ENCODE measurements around the gene STK10. TPM values are rescaled to one million over a fixed set of nuclear protein-coding genes. Genes with fewer than 3 reads are reported as not detected.

The STK10 gene
- total RNA-seq, 1 experiment from 2014 or later: 22.9 TPM

- Histone ChIP-seq H3K4me2 (ENCODE audit: low read length) (no peak overlapping the region), H3K4me3 (replicated peaks in 1 of 2; ENCODE audit: low read depth in 1 of 2, low read length in 2 of 2) (no peak overlapping the region), H3K9ac (ENCODE audit: low read length) (no peak overlapping the region), H3K9me2 (ENCODE audit: insufficient read depth) (no peaks in the 10 kb centered on the region), H4K20me1 (ENCODE audit: insufficient read depth) (no peaks in the 10 kb centered on the region), H3K79me2 (ENCODE audit: insufficient read depth, low read length) (no peaks in the 10 kb centered on the region), H3K27ac (ENCODE audit: low read depth, low read length) (no peak overlapping the region), H3K9me3 (ENCODE audit: control insufficient read depth in 1 of 2, insufficient read depth in 1 of 2, low read depth in 1 of 2, low read length in 2 of 2) (no peaks in the 10 kb centered on the region), H3K27me3 (ENCODE audit: insufficient read depth, low read length) (no peaks in the 10 kb centered on the region), H3K36me3 (ENCODE audit: control insufficient read depth in 1 of 2, insufficient read depth in 2 of 2, low read length in 2 of 2) (no peaks in the 10 kb centered on the region), H2AFZ (ENCODE audit: low read depth, low read length, poor library complexity, severe bottlenecking) (no peak overlapping the region), H3K4me1 (ENCODE audit: control insufficient read depth in 1 of 2, insufficient read depth in 2 of 2, low read length in 2 of 2) (no peaks in the 10 kb centered on the region)
- no peak for DNase-seq (ENCODE audit: low read depth, low spot score)
- ChIA-PET CTCF (no interaction called here), RAD21 (ENCODE audit: low non-redundant PET in 1 of 2, low total read pairs in 2 of 2, uncharacterized antibody in 2 of 2, unreplicated experiment in 2 of 2) (no interaction called here), POLR2A (no interaction called here)
- ATAC-seq: no peak
- BruUV-seq (replicated peaks): no TSS peak
- TF ChIP-seq, protein P1, sequence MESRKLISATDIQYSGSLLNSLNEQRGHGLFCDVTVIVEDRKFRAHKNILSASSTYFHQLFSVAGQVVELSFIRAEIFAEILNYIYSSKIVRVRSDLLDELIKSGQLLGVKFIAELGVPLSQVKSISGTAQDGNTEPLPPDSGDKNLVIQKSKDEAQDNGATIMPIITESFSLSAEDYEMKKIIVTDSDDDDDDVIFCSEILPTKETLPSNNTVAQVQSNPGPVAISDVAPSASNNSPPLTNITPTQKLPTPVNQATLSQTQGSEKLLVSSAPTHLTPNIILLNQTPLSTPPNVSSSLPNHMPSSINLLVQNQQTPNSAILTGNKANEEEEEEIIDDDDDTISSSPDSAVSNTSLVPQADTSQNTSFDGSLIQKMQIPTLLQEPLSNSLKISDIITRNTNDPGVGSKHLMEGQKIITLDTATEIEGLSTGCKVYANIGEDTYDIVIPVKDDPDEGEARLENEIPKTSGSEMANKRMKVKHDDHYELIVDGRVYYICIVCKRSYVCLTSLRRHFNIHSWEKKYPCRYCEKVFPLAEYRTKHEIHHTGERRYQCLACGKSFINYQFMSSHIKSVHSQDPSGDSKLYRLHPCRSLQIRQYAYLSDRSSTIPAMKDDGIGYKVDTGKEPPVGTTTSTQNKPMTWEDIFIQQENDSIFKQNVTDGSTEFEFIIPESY (IDR thresholded peaks at IDR 0.05; ENCODE audit: extremely low read depth, insufficient replicate concordance, low read length): no peak
- TF ChIP-seq MAX (IDR thresholded peaks at IDR 0.05) (no peak), FOSL1 (IDR thresholded peaks at IDR 0.05; ENCODE audit: low read depth) (no peak), ZFX (IDR thresholded peaks at IDR 0.05) (no peak), SRF (IDR thresholded peaks at IDR 0.05; ENCODE audit: low read depth) (no peak), REST (IDR thresholded peaks at IDR 0.05; ENCODE audit: low read depth) (no peak), TCF7L2 (IDR thresholded peaks at IDR 0.05; ENCODE audit: borderline replicate concordance, extremely low read depth, insufficient read depth, insufficient read length) (no peak), SIN3A (IDR thresholded peaks at IDR 0.05; ENCODE audit: low read depth) (no peak), EZH2 (IDR thresholded peaks at IDR 0.05) (no peak), YY1 (IDR thresholded peaks at IDR 0.05; ENCODE audit: extremely low read depth, insufficient replicate concordance, low read depth, low read length) (no peak), EZH2phosphoT487 (IDR thresholded peaks at IDR 0.05; ENCODE audit: borderline replicate concordance) (no peak), CTCF (IDR thresholded peaks at IDR 0.05 in 2 of 3, conservative IDR thresholded peaks at IDR 0.05 in 1 of 3; ENCODE audit: borderline replicate concordance in 1 of 3, insufficient read depth in 1 of 3, low read depth in 2 of 3, low read length in 2 of 3) (no peak), CBX3 (IDR thresholded peaks at IDR 0.05; ENCODE audit: low read depth) (no peak), RAD21 (IDR thresholded peaks at IDR 0.05; ENCODE audit: low read depth) (no peak), ELF1 (IDR thresholded peaks at IDR 0.05; ENCODE audit: borderline replicate concordance, low read depth) (no peak), SP1 (IDR thresholded peaks at IDR 0.05; ENCODE audit: low read depth) (no peak)
- TF ChIP-seq, protein P2, sequence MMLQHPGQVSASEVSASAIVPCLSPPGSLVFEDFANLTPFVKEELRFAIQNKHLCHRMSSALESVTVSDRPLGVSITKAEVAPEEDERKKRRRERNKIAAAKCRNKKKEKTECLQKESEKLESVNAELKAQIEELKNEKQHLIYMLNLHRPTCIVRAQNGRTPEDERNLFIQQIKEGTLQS (IDR thresholded peaks at IDR 0.05): no peak
- intact Hi-C loops (cut with micrococcal nuclease): no loop called here
Measured at GRCh38 chr5:172093559-172093958, 94.5 kb downstream of the STK10 start.
